SK-N-SH (cell line): ENCODE measurements around the gene GRIK3. TPM values are rescaled to one million over a fixed set of nuclear protein-coding genes. Genes with fewer than 3 reads are reported as not detected.

ENCODE experiments used
- CTCF ChIA-PET: fragments of 300-600, 350-600 bp; formaldehyde crosslinking; extraction: SDS; loops from one replicate; lab custom pipeline; 2021; lab: Yijun Ruan, JAX
- POLR2A ChIA-PET: fragments of 350-600 bp; sonication (Branson Sonifier 250); formaldehyde crosslinking; extraction: SDS; loops from one replicate; lab custom pipeline; 2020; ENCODE audit warnings: antibody characterized with exemption, inconsistent platforms; lab: Yijun Ruan, JAX
- DNase-seq: peaks from one replicate; pipeline ENCODE4 v3.0.0; 2012
- H2AFZ ChIP-seq: fragments of 200-600 bp; sonication (generic); 2 replicates; pipeline ENCODE4 v1.8.1; 2016; ENCODE audit warnings: antibody characterized with exemption, mild to moderate bottlenecking, low read depth
- H3F3A ChIP-seq: fragments of 200-600 bp; sonication (generic); replicated peaks from 2 replicates; pipeline ENCODE3; 2016; ENCODE audit warnings: antibody characterized with exemption, mild to moderate bottlenecking; ENCODE audit not compliant: insufficient read depth
- H3K27ac ChIP-seq, 2 experiments: fragments of 200-500 bp in 1 of 2; fragments of 200-600 bp in 1 of 2; sonication (Bioruptor generic) in 1 of 2; sonication (generic), shearing (Covaris generic) in 1 of 2; 2 replicates each; pipeline versions ENCODE4 v1.5.1 to v1.6.1; 2014 to 2016; ENCODE audit warnings: low read depth in 2 of 2, inconsistent platforms in 1 of 2, low read length in 1 of 2, mild to moderate bottlenecking in 1 of 2, mixed read lengths in 1 of 2
- H3K27me3 ChIP-seq: fragments of 200-600 bp; sonication (generic), shearing (Covaris generic); 2 replicates; pipeline ENCODE4 v1.6.1; 2016; ENCODE audit warnings: mixed run types; ENCODE audit not compliant: insufficient read depth
- H3K36me3 ChIP-seq, 2 experiments: fragments of 200-500 bp in 1 of 2; fragments of 200-600 bp in 1 of 2; sonication (Bioruptor generic) in 1 of 2; sonication (generic) in 1 of 2; replicated peaks in 1 of 2; 2 replicates each; pipeline versions ENCODE3 to v1.5.1; 2014 to 2016; ENCODE audit warnings: low read length in 1 of 2, mild to moderate bottlenecking in 1 of 2; ENCODE audit not compliant: insufficient read depth in 2 of 2, control insufficient read depth in 1 of 2
- H3K4me1 ChIP-seq, 2 experiments: fragments of 200-500 bp in 1 of 2; fragments of 200-600 bp in 1 of 2; sonication (Bioruptor generic) in 1 of 2; sonication (generic), shearing (Covaris generic) in 1 of 2; 2 replicates each; pipeline versions ENCODE4 v1.5.1 to v1.6.1; 2014 to 2016; ENCODE audit warnings: low read depth in 1 of 2, low read length in 1 of 2, mixed run types in 1 of 2; ENCODE audit not compliant: insufficient read depth in 2 of 2, control insufficient read depth in 1 of 2
- H3K4me2 ChIP-seq: fragments of 200-600 bp; sonication (generic), shearing (Covaris generic); 2 replicates; pipeline ENCODE4 v1.6.1; 2017; ENCODE audit warnings: mixed run types
- H3K4me3 ChIP-seq, 2 experiments: fragments of 200-500 bp in 1 of 2; fragments of 200-600 bp in 1 of 2; sonication (Bioruptor generic) in 1 of 2; sonication (generic), shearing (Covaris generic) in 1 of 2; 2 replicates each; pipeline versions ENCODE4 v1.5.1 to v1.8.1; 2014 to 2016; ENCODE audit warnings: low read depth in 2 of 2, inconsistent platforms in 1 of 2, low read length in 1 of 2, mild to moderate bottlenecking in 1 of 2, mixed read lengths in 1 of 2, moderate library complexity in 1 of 2
- H3K79me2 ChIP-seq: fragments of 200-600 bp; sonication (generic); 2 replicates; pipeline ENCODE4 v1.8.1; 2017; ENCODE audit warnings: mild to moderate bottlenecking; ENCODE audit not compliant: insufficient read depth
- H3K9ac ChIP-seq: fragments of 200-600 bp; sonication (generic); 2 replicates; pipeline ENCODE4 v1.6.1; 2017; ENCODE audit warnings: mixed run types
- H3K9me2 ChIP-seq: fragments of 200-600 bp; sonication (generic); 2 replicates; pipeline ENCODE4 v1.6.1; 2017; ENCODE audit warnings: mixed run types
- H3K9me3 ChIP-seq: fragments of 200-600 bp; sonication (generic); 2 replicates; pipeline ENCODE4 v1.6.1; 2017; ENCODE audit warnings: mixed run types, mild to moderate bottlenecking, moderate library complexity
- H4K20me1 ChIP-seq: fragments of 200-600 bp; sonication (generic); 2 replicates; pipeline ENCODE4 v1.6.1; 2017; ENCODE audit warnings: mild to moderate bottlenecking, mixed run types; ENCODE audit not compliant: insufficient read depth
- CTCF ChIP-seq: fragments of 200-600 bp; sonication (generic); IDR thresholded peaks from 2 replicates; pipeline ENCODE4 v1.6.1; 2017; ENCODE audit warnings: antibody characterized with exemption, mild to moderate bottlenecking, moderate library complexity
- EP300 ChIP-seq, 2 experiments: IDR thresholded peaks; 2 replicates each; pipeline versions ENCODE4 v1.4.0 to v1.6.1; 2012; ENCODE audit warnings: borderline replicate concordance in 1 of 2, low read depth in 1 of 2, low read length in 1 of 2
- EZH2phosphoT487 ChIP-seq: fragments of 200-600 bp; sonication (generic); IDR thresholded peaks from 2 replicates; pipeline ENCODE4 v1.6.1; 2017; ENCODE audit warnings: low read depth, mixed run types, mild to moderate bottlenecking, antibody characterized with exemption, moderate library complexity, borderline replicate concordance
- FOXJ3 ChIP-seq: sonication (generic); formaldehyde crosslinking; IDR thresholded peaks from 2 replicates; pipeline ENCODE4 v1.5.1; 2020; ENCODE audit warnings: mild to moderate bottlenecking, missing genetic modification reagents
- GABPA ChIP-seq: IDR thresholded peaks from 2 replicates; pipeline ENCODE4 v1.4.0; 2012; ENCODE audit warnings: low read depth, mild to moderate bottlenecking
- GATA2 ChIP-seq: sonication (generic); formaldehyde crosslinking; IDR thresholded peaks from 2 replicates; pipeline ENCODE4 v1.5.0; 2020; ENCODE audit warnings: mild to moderate bottlenecking, missing genetic modification reagents
- IRF3 ChIP-seq: fragments of 150-350 bp; IDR thresholded peaks from 2 replicates; pipeline ENCODE4 v1.6.1; 2016; ENCODE audit warnings: mild to moderate bottlenecking, low read depth, low read length
- MEF2A ChIP-seq: IDR thresholded peaks from 2 replicates; pipeline ENCODE4 v1.4.0; 2012; ENCODE audit warnings: low read depth, borderline replicate concordance
- MXI1 ChIP-seq: IDR thresholded peaks from 2 replicates; pipeline ENCODE4 v1.6.1; 2012; ENCODE audit warnings: mild to moderate bottlenecking, low read depth, low read length, improper control_type of control experiment
- PBX3 ChIP-seq: IDR thresholded peaks from 2 replicates; pipeline ENCODE4; 2012
- POLR2AphosphoS5 ChIP-seq: IDR thresholded peaks from 2 replicates; pipeline ENCODE4 v1.6.1; 2012; ENCODE audit warnings: low read depth, low read length
- RCOR1 ChIP-seq: fragments of 150-350 bp; IDR thresholded peaks from 2 replicates; pipeline ENCODE4 v1.6.1; 2017; ENCODE audit warnings: antibody characterized with exemption, low read length
- SMC3 ChIP-seq: IDR thresholded peaks from 2 replicates; pipeline ENCODE4 v1.6.1; 2012; ENCODE audit warnings: low read depth, low read length, improper control_type of control experiment
- TAF1 ChIP-seq: IDR thresholded peaks from 2 replicates; pipeline ENCODE4 v1.6.1; 2012; ENCODE audit warnings: low read depth, mild to moderate bottlenecking, low read length, moderate library complexity, borderline replicate concordance
- TCF12 ChIP-seq: IDR thresholded peaks from 2 replicates; pipeline ENCODE4 v1.4.0; 2012
- TEAD4 ChIP-seq: IDR thresholded peaks from 2 replicates; pipeline ENCODE4 v1.4.0; 2012; ENCODE audit warnings: mild to moderate bottlenecking, borderline replicate concordance; ENCODE audit not compliant: insufficient read depth
- USF2 ChIP-seq: fragments of 150-350 bp; IDR thresholded peaks from 2 replicates; pipeline ENCODE4 v1.6.1; 2017; ENCODE audit warnings: antibody characterized with exemption, low read length, low read depth, borderline replicate concordance
- YY1 ChIP-seq: IDR thresholded peaks from 2 replicates; pipeline ENCODE4 v1.4.0; 2012; ENCODE audit warnings: low read depth, mild to moderate bottlenecking
- ZBTB33 ChIP-seq: IDR thresholded peaks from 2 replicates; pipeline ENCODE4 v1.4.0; 2012; ENCODE audit warnings: low read depth, borderline replicate concordance
- WGBS: methylation state at CpG from one replicate; pipeline ENCODE4 v1.1.6; 2017; ENCODE audit warnings: low lambda C conversion rate; 5-methylcytosine and 5-hydroxymethylcytosine counted together
- polyA plus RNA-seq, 3 experiments: library from polyadenylated mRNA; depleted of rRNA; stranded (reverse); fragments of >200 nt; gene quantifications; 2 replicates each; pipeline ENCODE4 v1.2.3, GENCODE V29; 2012

GRIK3 gene
- polyA plus RNA-seq, 1 of the 3 experiments (the other 2 are of a cell fraction) = not detected

- DNase-seq = no peak
- 62% methylated on average over 7 of the region's 13 CpGs for WGBS
- Histone ChIP-seq H3F3A (no peaks in the 10 kb centered on the region), H3K9me2 (no peaks in the 10 kb centered on the region), H2AFZ (no peak overlapping the region), H3K9me3 (no peaks in the 10 kb centered on the region), H3K79me2 (no peaks in the 10 kb centered on the region), H3K27ac (no peak overlapping the region), H3K27me3 (no peaks in the 10 kb centered on the region), H3K4me1 (no peaks in the 10 kb centered on the region), H3K36me3 (no peaks in the 10 kb centered on the region), H3K4me2 (no peak overlapping the region), H3K4me3 (no peak overlapping the region), H4K20me1 (no peaks in the 10 kb centered on the region), H3K9ac (no peak overlapping the region)
- CTCF ChIA-PET = interaction anchor here (1.1 kb wide), 1 partner anchor 26 kb away, joined by 3 read pairs; no protein-coding TSS in a partner anchor
- TF ChIP-seq PBX3 (no peak), YY1 (no peak), GATA2 (CRISPR knock-in tag) (no peak), USF2 (no peak), EP300 (IDR thresholded peaks at IDR 0.05; ENCODE audit: borderline replicate concordance in 1 of 2, low read depth in 1 of 2, low read length in 1 of 2) (no peak), MXI1 (no peak), EZH2phosphoT487 (no peak), SMC3 (no peak), GABPA (no peak)
- POLR2A ChIA-PET = no interaction called here
Observed at GRCh38 chr1:36982709-36983108, 51.6 kb downstream of the GRIK3 start.

- Histone ChIP-seq H2AFZ (no peak overlapping the region), H3K4me1 (no peaks in the 10 kb centered on the region), H4K20me1 (no peaks in the 10 kb centered on the region), H3K9me3 (no peaks in the 10 kb centered on the region), H3K79me2 (no peaks in the 10 kb centered on the region), H3K4me2 (no peak overlapping the region), H3K27ac (no peak overlapping the region), H3F3A (no peaks in the 10 kb centered on the region), H3K9me2 (no peaks in the 10 kb centered on the region), H3K4me3 (no peak overlapping the region), H3K27me3 (no peaks in the 10 kb centered on the region), H3K36me3 (no peaks in the 10 kb centered on the region), H3K9ac (no peak overlapping the region)
- WGBS = 45% methylated on average over 18 of the region's 18 CpGs
- ChIA-PET CTCF (interaction anchor here (1.0 to 1.1 kb wide), 2 partner anchors 27 to 142 kb away, joined by 3 read pairs; no protein-coding TSS in a partner anchor), POLR2A (no interaction called here)
- DNase-seq = peak; percentile 28
- TF ChIP-seq GABPA = no peak
- TF ChIP-seq POLR2AphosphoS5 = no peak
- no peak for TF ChIP-seq EZH2phosphoT487
- no peak for TF ChIP-seq RCOR1
- no peak for TF ChIP-seq ZBTB33
- no peak for TF ChIP-seq GATA2 (CRISPR knock-in tag)
- no peak for TF ChIP-seq TCF12
- TF ChIP-seq TAF1 = no peak
- no peak for TF ChIP-seq TEAD4
- no peak for TF ChIP-seq CTCF
- no peak for TF ChIP-seq IRF3
- TF ChIP-seq MEF2A = no peak
- no peak for TF ChIP-seq FOXJ3 (CRISPR knock-in tag)
Observed at GRCh38 chr1:36981771-36982622, 52.3 kb downstream of the GRIK3 start.
